ENCODE measurements around the gene MRPS15. TPM values are rescaled to one million over a fixed set of nuclear protein-coding genes. Genes with fewer than 3 reads are reported as not detected.
A peak's percentile ranks its signal among the peaks of the same experiment; 100 is the strongest.

The MRPS15 gene
- total RNA-seq, 1 experiment from 2014 or later: 213 TPM

GRCh38 chr1:36453600-36454388 is 10.4 kb downstream of the MRPS15 start:
- ATAC-seq: no peak
- BruUV-seq (replicated peaks): no TSS peak
- no peaks in the 10 kb centered on the region for H4K20me1 ChIP-seq (ENCODE audit: low read length)

GRCh38 chr1:36453051-36453450 is 11.1 kb downstream of the MRPS15 start:
- Histone ChIP-seq H3K4me1 (ENCODE audit: insufficient read depth, low read length) (peaks cover 10% of the 10 kb centered on the region), H3K4me3 (ENCODE audit: low read length) (no peak overlapping the region), H3K79me2 (ENCODE audit: low read length) (no peaks in the 10 kb centered on the region), H4K20me1 (ENCODE audit: low read length) (no peaks in the 10 kb centered on the region), H3K27ac (ENCODE audit: low read length) (no peak overlapping the region), H3K9me2 (replicated peaks; ENCODE audit: low read length) (no peaks in the 10 kb centered on the region), H3K9ac (ENCODE audit: low read length) (no peak overlapping the region), H3K9me3 (ENCODE audit: low read length) (no peaks in the 10 kb centered on the region), H3K27me3 (ENCODE audit: low read length) (no peaks in the 10 kb centered on the region), H3F3A (ENCODE audit: low read length, unreplicated experiment) (no peaks in the 10 kb centered on the region), H3K4me2 (ENCODE audit: low read length) (no peak overlapping the region), H2AFZ (ENCODE audit: low read length) (no peak overlapping the region), H3K36me3 (ENCODE audit: low read depth, low read length) (peaks cover 32% of the 10 kb centered on the region)
- ATAC-seq: no peak
- intact Hi-C loops (cut with micrococcal nuclease): no loop called here
- DNase-seq: no peak
- ChIA-PET POLR2A (ENCODE audit: unreplicated experiment) (no interaction called here), CTCF (no interaction called here)
- no TSS peak for BruUV-seq (replicated peaks)
- TF ChIP-seq CTCF (conservative IDR thresholded peaks at IDR 0.05; ENCODE audit: low read depth, low read length) (no peak), EZH2 (IDR thresholded peaks at IDR 0.05; ENCODE audit: low read length, unreplicated experiment) (no peak), EZH2phosphoT487 (IDR thresholded peaks at IDR 0.05; ENCODE audit: borderline replicate concordance, low read length) (no peak)

More at GRCh38 chr1:36453600-36454388, 10.4 kb downstream of the MRPS15 start:
- no peak for DNase-seq
- Histone ChIP-seq H3K79me2 (ENCODE audit: low read length) (no peaks in the 10 kb centered on the region), H3K4me3 (ENCODE audit: low read length) (no peak overlapping the region), H3K9me3 (ENCODE audit: low read length) (no peaks in the 10 kb centered on the region), H2AFZ (ENCODE audit: low read length) (no peak overlapping the region), H3K9ac (ENCODE audit: low read length) (no peak overlapping the region), H3K36me3 (ENCODE audit: low read depth, low read length) (peaks cover 35% of the 10 kb centered on the region), H3K4me2 (ENCODE audit: low read length) (no peak overlapping the region), H3K9me2 (replicated peaks; ENCODE audit: low read length) (no peaks in the 10 kb centered on the region), H3K27ac (ENCODE audit: low read length) (no peak overlapping the region), H3K27me3 (ENCODE audit: low read length) (no peaks in the 10 kb centered on the region), H3F3A (ENCODE audit: low read length, unreplicated experiment) (no peaks in the 10 kb centered on the region), H3K4me1 (ENCODE audit: insufficient read depth, low read length) (peaks cover 10% of the 10 kb centered on the region)
- intact Hi-C loops (cut with micrococcal nuclease): no loop called here
- TF ChIP-seq EZH2 (IDR thresholded peaks at IDR 0.05; ENCODE audit: low read length, unreplicated experiment) (no peak), CTCF (conservative IDR thresholded peaks at IDR 0.05; ENCODE audit: low read depth, low read length) (no peak), EZH2phosphoT487 (IDR thresholded peaks at IDR 0.05; ENCODE audit: borderline replicate concordance, low read length) (no peak)
- ChIA-PET POLR2A (ENCODE audit: unreplicated experiment) (no interaction called here), CTCF (no interaction called here)

- ChIA-PET POLR2A (ENCODE audit: unreplicated experiment) (interaction anchor here (0.6 kb wide), 3 partner anchors 19 to 879 kb away, joined by 3 read pairs; no protein-coding TSS in a partner anchor), CTCF (interaction anchor here (0.6 kb wide), 2 partner anchors 43 to 108 kb away, joined by 3 read pairs; no protein-coding TSS in a partner anchor)
- Histone ChIP-seq H4K20me1 (ENCODE audit: low read length) (no peaks in the 10 kb centered on the region), H3K4me2 (ENCODE audit: low read length) (peak overlapping the region; percentile 91), H3K9ac (ENCODE audit: low read length) (peak overlapping the region; percentile 74), H3K79me2 (ENCODE audit: low read length) (no peaks in the 10 kb centered on the region), H3F3A (ENCODE audit: low read length, unreplicated experiment) (no peaks in the 10 kb centered on the region), H3K27me3 (ENCODE audit: low read length) (no peaks in the 10 kb centered on the region), H3K4me1 (ENCODE audit: insufficient read depth, low read length) (peaks cover 10% of the 10 kb centered on the region), H3K4me3 (ENCODE audit: low read length) (peak overlapping the region; percentile 71), H3K27ac (ENCODE audit: low read length) (peak overlapping the region; percentile 47), H3K9me3 (ENCODE audit: low read length) (no peaks in the 10 kb centered on the region), H3K36me3 (ENCODE audit: low read depth, low read length) (peaks cover 15% of the 10 kb centered on the region), H3K9me2 (replicated peaks; ENCODE audit: low read length) (no peaks in the 10 kb centered on the region), H2AFZ (ENCODE audit: low read length) (peak overlapping the region; percentile 98)
- BruUV-seq (replicated peaks): TSS peak; percentile 91
- no peak for ATAC-seq
- TF ChIP-seq CTCF (conservative IDR thresholded peaks at IDR 0.05; ENCODE audit: low read depth, low read length): no peak
- no peak for TF ChIP-seq EZH2phosphoT487 (IDR thresholded peaks at IDR 0.05; ENCODE audit: borderline replicate concordance, low read length)
- no peak for TF ChIP-seq EZH2 (IDR thresholded peaks at IDR 0.05; ENCODE audit: low read length, unreplicated experiment)
- intact Hi-C loops (cut with micrococcal nuclease): loop anchor here (1.0 kb wide), 1 partner anchor 65 kb away; no protein-coding TSS in a partner anchor
- DNase-seq: no peak
These were observed 13.3 kb downstream of the MRPS15 start for GRCh38 chr1:36450919-36451305.
